ENCODE results near the gene SH3BP5. TPM values are rescaled to one million over a fixed set of nuclear protein-coding genes. Genes with fewer than 3 reads are reported as not detected.

SH3BP5 gene
- total RNA-seq, 2 donors from 2014 or later: 47.2 to 82.4 TPM

GRCh38 chr3:15305359-15305844, 27.0 kb downstream of the SH3BP5 start:
- peaks cover 18 to 23% of the 10 kb centered on the region in 2 donors for H3K4me1 ChIP-seq (ENCODE audit: control insufficient read depth in 1 of 2, low read depth in 2 of 2)
- DNase-seq (ENCODE audit: low spot score): no peak
- H3K4me3 ChIP-seq: no peak overlapping the region
- no peak overlapping the region for H3K27ac ChIP-seq
- H3K36me3 ChIP-seq: no peaks in the 10 kb centered on the region
- no peaks in the 10 kb centered on the region for H3K27me3 ChIP-seq (replicated peaks; ENCODE audit: insufficient read depth)
- no peak for ATAC-seq (ENCODE audit: insufficient number of reproducible peaks, low FRiP score, low read depth)
- no peaks in the 10 kb centered on the region for H3K9me3 ChIP-seq
- TF ChIP-seq, protein P1, sequence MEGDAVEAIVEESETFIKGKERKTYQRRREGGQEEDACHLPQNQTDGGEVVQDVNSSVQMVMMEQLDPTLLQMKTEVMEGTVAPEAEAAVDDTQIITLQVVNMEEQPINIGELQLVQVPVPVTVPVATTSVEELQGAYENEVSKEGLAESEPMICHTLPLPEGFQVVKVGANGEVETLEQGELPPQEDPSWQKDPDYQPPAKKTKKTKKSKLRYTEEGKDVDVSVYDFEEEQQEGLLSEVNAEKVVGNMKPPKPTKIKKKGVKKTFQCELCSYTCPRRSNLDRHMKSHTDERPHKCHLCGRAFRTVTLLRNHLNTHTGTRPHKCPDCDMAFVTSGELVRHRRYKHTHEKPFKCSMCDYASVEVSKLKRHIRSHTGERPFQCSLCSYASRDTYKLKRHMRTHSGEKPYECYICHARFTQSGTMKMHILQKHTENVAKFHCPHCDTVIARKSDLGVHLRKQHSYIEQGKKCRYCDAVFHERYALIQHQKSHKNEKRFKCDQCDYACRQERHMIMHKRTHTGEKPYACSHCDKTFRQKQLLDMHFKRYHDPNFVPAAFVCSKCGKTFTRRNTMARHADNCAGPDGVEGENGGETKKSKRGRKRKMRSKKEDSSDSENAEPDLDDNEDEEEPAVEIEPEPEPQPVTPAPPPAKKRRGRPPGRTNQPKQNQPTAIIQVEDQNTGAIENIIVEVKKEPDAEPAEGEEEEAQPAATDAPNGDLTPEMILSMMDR (IDR thresholded peaks at IDR 0.05): peak; percentile 50

DNA sequence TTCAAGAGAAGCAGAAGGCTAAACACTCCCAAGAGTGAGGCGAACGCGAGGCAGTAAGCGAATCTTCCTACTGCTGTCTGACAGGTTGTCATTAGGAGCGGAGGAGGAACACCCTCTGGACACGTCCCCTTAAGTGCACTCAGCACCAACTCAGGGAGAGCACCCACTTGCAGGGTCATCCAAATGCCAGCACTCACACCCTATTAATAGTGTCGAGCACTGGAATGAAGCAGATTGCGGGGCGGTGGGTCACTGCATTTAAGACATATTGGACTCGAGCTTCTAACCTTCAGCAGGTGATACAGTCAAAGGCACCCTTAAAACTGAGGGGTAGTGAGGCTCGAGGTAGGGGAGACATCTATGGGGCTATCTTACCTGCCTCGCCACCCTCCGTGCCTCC, 28.7 kb downstream of the SH3BP5 start:
- no peaks in the 10 kb centered on the region for H3K36me3 ChIP-seq
- peaks cover 14 to 27% of the 10 kb centered on the region in 2 donors for H3K4me1 ChIP-seq (ENCODE audit: control insufficient read depth in 1 of 2, low read depth in 2 of 2)
- no peak overlapping the region for H3K4me3 ChIP-seq
- TF ChIP-seq, protein P1 (IDR thresholded peaks at IDR 0.05): no peak
- ATAC-seq (ENCODE audit: insufficient number of reproducible peaks, low FRiP score, low read depth): no peak
- no peaks in the 10 kb centered on the region for H3K27me3 ChIP-seq (replicated peaks; ENCODE audit: insufficient read depth)
- H3K9me3 ChIP-seq: no peaks in the 10 kb centered on the region
- DNase-seq (ENCODE audit: low spot score): no peak
- H3K27ac ChIP-seq: no peak overlapping the region

DNA sequence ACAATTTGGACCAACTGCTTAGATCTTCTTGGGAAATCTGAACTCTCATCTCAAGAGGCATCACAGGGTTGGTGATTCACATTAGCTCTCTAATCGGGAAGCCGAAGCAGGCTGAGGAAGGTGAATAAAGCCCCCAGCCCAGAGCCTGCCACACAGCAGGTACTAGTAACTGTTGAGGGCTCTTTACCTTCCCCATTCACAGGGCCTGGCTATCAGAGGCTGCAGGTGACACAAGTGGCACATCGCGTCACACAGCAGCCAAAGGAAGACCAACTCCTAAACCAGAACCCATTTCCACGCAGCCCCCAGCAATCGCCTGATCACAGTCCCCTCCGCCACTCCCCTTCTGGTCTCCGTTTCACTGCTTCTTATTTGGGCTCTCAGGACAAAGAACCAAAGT, 29.2 kb downstream of the SH3BP5 start:
- H3K4me3 ChIP-seq: no peak overlapping the region
- ATAC-seq (ENCODE audit: insufficient number of reproducible peaks, low FRiP score, low read depth) (no peak), DNase-seq (ENCODE audit: low spot score) (no peak)
- no peak overlapping the region for H3K27ac ChIP-seq
- no peaks in the 10 kb centered on the region for H3K27me3 ChIP-seq (replicated peaks; ENCODE audit: insufficient read depth)
- H3K9me3 ChIP-seq: no peaks in the 10 kb centered on the region
- peaks cover 14 to 33% of the 10 kb centered on the region in 2 donors for H3K4me1 ChIP-seq (ENCODE audit: control insufficient read depth in 1 of 2, low read depth in 2 of 2)
- H3K36me3 ChIP-seq: no peaks in the 10 kb centered on the region
- TF ChIP-seq, protein P1 (IDR thresholded peaks at IDR 0.05): no peak

- Histone ChIP-seq H3K9me3 (no peaks in the 10 kb centered on the region), H3K4me1 (ENCODE audit: control insufficient read depth in 1 of 2, low read depth in 2 of 2) (peaks cover 14 to 43% of the 10 kb centered on the region in 2 donors), H3K36me3 (no peaks in the 10 kb centered on the region), H3K27me3 (replicated peaks; ENCODE audit: insufficient read depth) (no peaks in the 10 kb centered on the region), H3K4me3 (no peak overlapping the region), H3K27ac (no peak overlapping the region)
- TF ChIP-seq, protein P1 (IDR thresholded peaks at IDR 0.05): no peak
- DNase-seq (ENCODE audit: low spot score) (no peak), ATAC-seq (ENCODE audit: insufficient number of reproducible peaks, low FRiP score, low read depth) (no peak)
These were observed 30.6 kb downstream of the SH3BP5 start for GRCh38 chr3:15301761-15302160.

DNA sequence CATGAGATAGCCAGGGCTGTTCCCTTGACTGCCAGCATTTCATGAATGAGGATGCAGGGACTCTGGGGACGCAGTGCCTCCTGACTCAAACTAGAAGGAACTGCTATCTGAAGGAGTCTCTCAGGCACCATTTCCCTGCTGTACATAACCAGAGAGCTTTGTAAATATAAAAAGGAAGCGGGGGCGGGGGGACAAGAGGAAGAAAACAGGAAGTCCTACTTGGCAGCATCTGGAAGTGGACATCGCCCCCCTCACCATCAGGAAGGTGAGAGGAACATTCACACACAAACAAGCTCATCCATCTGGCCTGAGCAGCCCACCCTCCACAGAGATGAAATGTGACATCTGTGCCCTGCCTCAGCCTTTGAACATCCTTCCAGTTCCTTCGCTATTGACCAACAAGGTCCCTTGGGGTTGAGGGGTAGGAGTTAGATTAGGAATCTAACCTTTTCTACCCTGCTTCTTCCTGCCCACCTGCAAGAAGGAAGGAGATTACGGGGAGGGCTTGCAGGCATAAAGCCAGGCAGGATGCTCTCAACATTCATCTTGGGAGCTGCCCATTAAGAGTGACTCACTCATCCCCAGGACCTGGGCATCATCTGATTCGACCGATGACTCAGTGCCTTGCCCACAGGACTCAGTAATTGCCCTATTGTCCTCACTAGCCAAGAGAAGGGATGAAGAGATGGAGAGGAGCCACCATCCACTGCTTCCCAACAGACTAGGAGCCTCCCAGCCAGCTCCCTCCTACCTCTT, 31.9 kb downstream of the SH3BP5 start:
- ATAC-seq (ENCODE audit: insufficient number of reproducible peaks, low FRiP score, low read depth): peak; percentile 32
- peaks cover 14 to 41% of the 10 kb centered on the region in 2 donors for H3K4me1 ChIP-seq (ENCODE audit: control insufficient read depth in 1 of 2, low read depth in 2 of 2)
- peak; percentile 31 for DNase-seq (ENCODE audit: low spot score)
- no peaks in the 10 kb centered on the region for H3K27me3 ChIP-seq (replicated peaks; ENCODE audit: insufficient read depth)
- H3K9me3 ChIP-seq: no peaks in the 10 kb centered on the region
- TF ChIP-seq, protein P1 (IDR thresholded peaks at IDR 0.05): no peak
- no peak overlapping the region for H3K4me3 ChIP-seq
- H3K27ac ChIP-seq: peak overlapping the region in 1 of 2 donors; percentile 11
- no peaks in the 10 kb centered on the region for H3K36me3 ChIP-seq
